Measurements from ENCODE around the gene RPL27.

RPL27 gene

DNA sequence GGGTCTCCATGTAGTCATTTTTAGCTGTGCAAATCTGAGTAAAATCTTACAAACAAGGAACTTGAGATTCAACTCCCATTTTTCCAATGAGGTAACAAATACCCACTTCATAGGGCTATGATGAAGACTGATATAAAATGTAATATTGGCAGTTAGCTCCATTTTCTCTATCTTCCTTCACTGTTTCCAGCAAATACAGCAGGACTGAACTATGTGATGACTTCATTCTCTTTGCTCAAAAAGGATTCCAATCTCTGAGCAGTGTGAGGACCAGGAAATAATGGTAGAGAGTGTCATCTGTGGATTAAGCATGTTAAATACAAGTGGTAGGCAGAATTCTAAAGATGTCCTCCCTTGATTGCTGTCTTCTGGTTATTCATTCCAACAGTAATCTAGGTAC, 45.1 kb downstream of the RPL27 start:
- H3K9me3 Mint-ChIP-seq, result no peaks in the 10 kb centered on the region
- no peaks in the 10 kb centered on the region for H3K4me1 Mint-ChIP-seq (ENCODE audit: low read depth)
- peaks cover 42% of the 10 kb centered on the region for H3K36me3 Mint-ChIP-seq (ENCODE audit: low read depth)
- H3K27me3 Mint-ChIP-seq, result no peaks in the 10 kb centered on the region
- H3K27ac Mint-ChIP-seq, result no peak overlapping the region
- no peak overlapping the region for H3K4me3 Mint-ChIP-seq

DNA sequence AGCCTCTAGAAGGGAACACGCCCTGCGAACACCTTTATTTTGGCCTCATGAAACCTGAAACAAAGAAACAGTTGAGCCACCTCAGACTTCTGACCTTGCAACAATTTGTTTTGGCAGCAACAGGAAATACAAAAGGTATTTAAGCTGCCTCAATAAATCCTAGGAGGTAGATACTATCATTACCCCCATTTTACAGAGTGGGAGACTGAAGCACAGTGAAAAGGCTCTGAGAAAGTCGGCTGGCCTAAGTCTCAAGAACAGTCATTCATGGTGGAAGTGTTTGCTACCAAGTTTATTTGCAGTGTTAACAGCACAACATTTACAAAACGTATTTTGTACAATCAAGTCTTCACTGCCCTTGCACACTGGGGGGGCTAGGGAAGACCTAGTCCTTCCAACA, 45.8 kb downstream of the RPL27 start:
- H3K9me3 Mint-ChIP-seq, result no peaks in the 10 kb centered on the region
- no peak overlapping the region for H3K4me3 Mint-ChIP-seq
- no peaks in the 10 kb centered on the region for H3K27me3 Mint-ChIP-seq
- H3K36me3 Mint-ChIP-seq (ENCODE audit: low read depth), result peaks cover 49% of the 10 kb centered on the region
- no peak overlapping the region for H3K27ac Mint-ChIP-seq
- no peaks in the 10 kb centered on the region for H3K4me1 Mint-ChIP-seq (ENCODE audit: low read depth)

DNA sequence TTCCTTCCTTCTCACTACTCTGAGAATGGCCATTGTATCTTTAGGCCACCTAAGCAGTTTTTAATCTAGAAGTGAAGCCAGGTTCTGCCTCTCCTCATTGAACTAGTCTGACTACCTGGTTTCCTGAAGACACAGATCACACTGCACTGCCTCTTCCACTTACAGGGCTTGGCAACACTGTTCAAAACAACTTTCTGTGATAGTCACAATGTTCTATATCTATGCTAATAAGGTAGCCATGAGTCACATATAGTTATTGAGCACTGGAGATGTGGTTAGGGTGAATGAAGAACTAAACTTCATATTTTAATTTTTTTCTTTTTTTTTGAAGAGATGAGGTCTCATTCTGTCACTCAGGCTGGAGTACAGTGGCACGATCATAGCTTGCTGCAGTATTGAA, 53.8 kb downstream of the RPL27 start:
- Mint-ChIP-seq H3K36me3 (ENCODE audit: low read depth) (peaks cover 78% of the 10 kb centered on the region), H3K4me1 (ENCODE audit: low read depth) (no peaks in the 10 kb centered on the region), H3K9me3 (no peaks in the 10 kb centered on the region), H3K27me3 (no peaks in the 10 kb centered on the region), H3K27ac (no peak overlapping the region), H3K4me3 (no peak overlapping the region)

Data from stimulated activated naive CD8-positive, alpha-beta T cell treated with anti-CD3 and anti-CD28 coated beads, Interleukin-15, Interleukin-2, amounts not matched to agents 100 ng/mL and 50 ng/mL, for 24 hours (primary cell).